Tibial artery (tissue), 4 donors: ENCODE results near the gene MYO15B.

Source experiments
- DNase-seq, 2 donors: peaks; one replicate each; pipeline ENCODE4 v3.0.0-alpha.2; 2019
- H3K27ac ChIP-seq, 2 donors: fragments of 200-600 bp; sonication (generic) in 1 of 2; 1 replicate in 1 of 2; 2 replicates in 1 of 2; pipeline ENCODE4 v1.5.1; 2018 to 2019; ENCODE audit warnings: mild to moderate bottlenecking in 1 of 2
- H3K27me3 ChIP-seq, 2 donors: fragments of 200-600 bp; sonication (generic) in 1 of 2; one replicate each; pipeline versions ENCODE4 v1.5.1 to v1.6.0; 2016 to 2019
- H3K36me3 ChIP-seq, 3 donors: fragments of 200-600 bp; sonication (generic) in 2 of 3; one replicate each; pipeline ENCODE4 v1.5.1; 2016 to 2019; ENCODE audit warnings: mild to moderate bottlenecking in 2 of 3
- H3K4me1 ChIP-seq, 4 donors: fragments of 200-600 bp; sonication (generic) in 2 of 4; 1 replicate in 3 of 4; 2 replicates in 1 of 4; pipeline ENCODE4 v1.5.1; 2016 to 2019
- H3K4me3 ChIP-seq, 2 donors: fragments of 200-600 bp; sonication (generic) in 1 of 2; 1 replicate in 1 of 2; 2 replicates in 1 of 2; pipeline ENCODE4 v1.5.1; 2018 to 2019; ENCODE audit warnings: mild to moderate bottlenecking in 2 of 2
- H3K9me3 ChIP-seq, 3 donors: fragments of 200-600 bp; sonication (generic) in 1 of 3; one replicate each; pipeline ENCODE4 v1.5.1; 2016 to 2019
- CTCF ChIP-seq, 2 experiments: fragments of 200-600 bp in 1 of 2; fragments of 450-650 bp in 1 of 2; IDR thresholded peaks; one replicate each; pipeline ENCODE4 v1.5.1; 2017 to 2019; ENCODE audit warnings: antibody characterized with exemption in 2 of 2, mild to moderate bottlenecking in 1 of 2, moderate library complexity in 1 of 2
- intact Hi-C: fragments of 100-400 bp; cut with DNase I; formaldehyde crosslinking; loops from one replicate; pipeline ENCODE4 v1.15.0; 2023; ENCODE audit warnings: low total_unique reads

Gene MYO15B

GRCh38 chr17:75643643-75644017, 56.0 kb downstream of the MYO15B start:
- H3K9me3 ChIP-seq: no peaks in the 10 kb centered on the region
- no peaks in the 10 kb centered on the region for H3K27me3 ChIP-seq
- H3K4me1 ChIP-seq: peaks cover 0 to 5% (median 0%) of the 10 kb centered on the region in 4 donors
- H3K27ac ChIP-seq: no peak overlapping the region
- intact Hi-C loops: no loop called here
- no peak for TF ChIP-seq CTCF (IDR thresholded peaks at IDR 0.05)
- no peak overlapping the region for H3K4me3 ChIP-seq
- H3K36me3 ChIP-seq: peaks cover 0 to 54% (median 18%) of the 10 kb centered on the region in 3 donors
- DNase-seq: no peak

- H3K27me3 ChIP-seq: no peaks in the 10 kb centered on the region
- no peak for TF ChIP-seq CTCF (IDR thresholded peaks at IDR 0.05)
- intact Hi-C loops: no loop called here
- H3K4me3 ChIP-seq: no peak overlapping the region
- no peak overlapping the region for H3K27ac ChIP-seq
- H3K36me3 ChIP-seq: peaks cover 16 to 54% (median 26%) of the 10 kb centered on the region in 3 donors
- no peaks in the 10 kb centered on the region for H3K9me3 ChIP-seq
- no peak for DNase-seq
- H3K4me1 ChIP-seq: peaks cover 0 to 5% (median 0%) of the 10 kb centered on the region in 4 donors
These were observed 57.9 kb downstream of the MYO15B start for GRCh38 chr17:75645501-75645888.

- Histone ChIP-seq H3K27ac (no peak overlapping the region), H3K4me1 (peaks cover 0 to 5% (median 0%) of the 10 kb centered on the region in 4 donors), H3K27me3 (no peaks in the 10 kb centered on the region), H3K36me3 (peaks cover 22 to 54% (median 32%) of the 10 kb centered on the region in 3 donors), H3K4me3 (no peak overlapping the region), H3K9me3 (no peaks in the 10 kb centered on the region)
- intact Hi-C loops: no loop called here
- peak in 1 of 2 donors; percentile 44 for DNase-seq
- TF ChIP-seq CTCF (IDR thresholded peaks at IDR 0.05): no peak
These were observed 58.5 kb downstream of the MYO15B start for GRCh38 chr17:75645889-75646637.

- peaks cover 26 to 54% (median 37%) of the 10 kb centered on the region in 3 donors for H3K36me3 ChIP-seq
- no peak overlapping the region for H3K4me3 ChIP-seq
- H3K27ac ChIP-seq: no peak overlapping the region
- H3K27me3 ChIP-seq: no peaks in the 10 kb centered on the region
- peaks cover 0 to 5% (median 0%) of the 10 kb centered on the region in 4 donors for H3K4me1 ChIP-seq
- H3K9me3 ChIP-seq: no peaks in the 10 kb centered on the region
- DNase-seq: no peak
- intact Hi-C loops: no loop called here
- no peak for TF ChIP-seq CTCF (IDR thresholded peaks at IDR 0.05)
These were observed 59.0 kb downstream of the MYO15B start for GRCh38 chr17:75646638-75646992.

GRCh38 chr17:75647061-75647460, 59.5 kb downstream of the MYO15B start:
- Histone ChIP-seq H3K4me3 (no peak overlapping the region), H3K9me3 (no peaks in the 10 kb centered on the region), H3K27ac (no peak overlapping the region), H3K27me3 (no peaks in the 10 kb centered on the region), H3K4me1 (peaks cover 0 to 5% (median 0%) of the 10 kb centered on the region in 4 donors), H3K36me3 (peaks cover 28 to 56% (median 42%) of the 10 kb centered on the region in 3 donors)
- no peak for DNase-seq
- no peak for TF ChIP-seq CTCF (IDR thresholded peaks at IDR 0.05)
- intact Hi-C loops: no loop called here
